ENCODE results near the gene SH3GL3.

The SH3GL3 gene

DNA sequence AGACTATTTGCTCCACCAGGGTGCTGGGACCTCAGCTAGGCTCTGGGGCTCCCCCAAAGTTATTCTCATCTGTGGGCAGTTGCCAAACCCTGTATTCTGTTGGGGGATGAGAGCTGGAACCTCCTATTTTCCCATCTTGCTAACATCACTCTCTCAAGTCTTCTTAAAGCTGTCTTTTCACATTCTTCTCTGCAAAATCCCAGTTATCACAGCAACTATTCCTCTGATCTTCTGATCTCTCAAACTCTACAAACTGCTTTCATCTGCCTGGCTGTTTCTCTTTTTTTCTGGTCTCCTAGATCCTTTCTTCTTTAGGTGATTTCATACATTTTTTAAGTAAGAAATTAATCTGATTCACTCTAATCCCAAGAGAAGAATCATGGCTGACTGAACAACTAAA, 196.1 kb downstream of the SH3GL3 start:
- Histone ChIP-seq H3K4me3 (replicated peaks; ENCODE audit: low read depth, low read length) (no peak overlapping the region), H3K36me3 (ENCODE audit: control insufficient read depth, insufficient read depth, low read length) (no peaks in the 10 kb centered on the region), H3K27me3 (replicated peaks; ENCODE audit: control insufficient read depth, insufficient read depth, low read length) (no peaks in the 10 kb centered on the region)
- no peak for DNase-seq (ENCODE audit: extremely low read depth, insufficient read length)
- TF ChIP-seq, protein P1, sequence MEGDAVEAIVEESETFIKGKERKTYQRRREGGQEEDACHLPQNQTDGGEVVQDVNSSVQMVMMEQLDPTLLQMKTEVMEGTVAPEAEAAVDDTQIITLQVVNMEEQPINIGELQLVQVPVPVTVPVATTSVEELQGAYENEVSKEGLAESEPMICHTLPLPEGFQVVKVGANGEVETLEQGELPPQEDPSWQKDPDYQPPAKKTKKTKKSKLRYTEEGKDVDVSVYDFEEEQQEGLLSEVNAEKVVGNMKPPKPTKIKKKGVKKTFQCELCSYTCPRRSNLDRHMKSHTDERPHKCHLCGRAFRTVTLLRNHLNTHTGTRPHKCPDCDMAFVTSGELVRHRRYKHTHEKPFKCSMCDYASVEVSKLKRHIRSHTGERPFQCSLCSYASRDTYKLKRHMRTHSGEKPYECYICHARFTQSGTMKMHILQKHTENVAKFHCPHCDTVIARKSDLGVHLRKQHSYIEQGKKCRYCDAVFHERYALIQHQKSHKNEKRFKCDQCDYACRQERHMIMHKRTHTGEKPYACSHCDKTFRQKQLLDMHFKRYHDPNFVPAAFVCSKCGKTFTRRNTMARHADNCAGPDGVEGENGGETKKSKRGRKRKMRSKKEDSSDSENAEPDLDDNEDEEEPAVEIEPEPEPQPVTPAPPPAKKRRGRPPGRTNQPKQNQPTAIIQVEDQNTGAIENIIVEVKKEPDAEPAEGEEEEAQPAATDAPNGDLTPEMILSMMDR (IDR thresholded peaks at IDR 0.05; ENCODE audit: insufficient read depth, low read length, poor library complexity, severe bottlenecking), result no peak

DNA sequence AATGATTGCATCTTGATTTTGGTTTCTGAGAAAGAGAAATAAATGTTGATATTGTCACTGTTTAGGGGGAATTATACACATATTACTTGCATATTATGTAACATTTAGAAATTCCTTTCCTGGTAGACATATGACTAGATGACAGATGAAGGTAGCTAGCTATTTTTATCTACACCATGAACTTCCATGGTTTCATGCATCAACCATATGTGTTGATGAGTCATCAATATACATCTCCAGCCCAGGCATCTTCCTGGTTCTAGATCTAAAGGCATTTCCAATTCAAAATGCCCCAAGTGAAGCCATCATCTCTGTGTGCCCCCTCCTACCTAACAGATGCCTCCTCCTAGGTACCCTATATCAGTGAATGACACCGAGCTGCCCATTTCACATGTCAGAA, 197.3 kb downstream of the SH3GL3 start:
- H3K27me3 ChIP-seq (replicated peaks; ENCODE audit: control insufficient read depth, insufficient read depth, low read length), result no peaks in the 10 kb centered on the region
- no peak overlapping the region for H3K4me3 ChIP-seq (replicated peaks; ENCODE audit: low read depth, low read length)
- H3K36me3 ChIP-seq (ENCODE audit: control insufficient read depth, insufficient read depth, low read length), result no peaks in the 10 kb centered on the region
- TF ChIP-seq, protein P1 (IDR thresholded peaks at IDR 0.05; ENCODE audit: insufficient read depth, low read length, poor library complexity, severe bottlenecking), result no peak
- no peak for DNase-seq (ENCODE audit: extremely low read depth, insufficient read length)

DNA sequence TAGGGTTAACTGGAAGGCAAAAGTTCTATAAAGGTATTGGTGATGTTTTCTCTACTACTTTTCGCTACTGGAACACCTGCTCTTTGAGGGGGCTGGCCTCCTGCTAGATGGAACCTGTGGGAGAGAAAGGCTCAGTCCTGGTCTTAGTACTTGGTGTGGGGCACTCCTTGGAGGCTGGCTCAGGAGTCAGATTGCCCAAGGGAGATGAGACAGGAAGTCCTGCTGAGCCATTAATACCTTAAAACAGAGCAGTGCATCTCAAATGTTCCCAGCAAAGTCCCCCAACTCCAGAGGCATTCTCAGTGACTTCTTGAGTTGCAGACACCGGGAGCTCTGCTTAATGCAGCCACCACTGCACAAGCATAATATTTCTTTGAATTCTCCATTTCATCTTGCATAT, 203.7 kb downstream of the SH3GL3 start:
- no peak for DNase-seq (ENCODE audit: extremely low read depth, insufficient read length)
- H3K27me3 ChIP-seq (replicated peaks; ENCODE audit: control insufficient read depth, insufficient read depth, low read length), result no peaks in the 10 kb centered on the region
- no peak overlapping the region for H3K4me3 ChIP-seq (replicated peaks; ENCODE audit: low read depth, low read length)
- no peaks in the 10 kb centered on the region for H3K36me3 ChIP-seq (ENCODE audit: control insufficient read depth, insufficient read depth, low read length)
- TF ChIP-seq, protein P1 (IDR thresholded peaks at IDR 0.05; ENCODE audit: insufficient read depth, low read length, poor library complexity, severe bottlenecking), result no peak

DNA sequence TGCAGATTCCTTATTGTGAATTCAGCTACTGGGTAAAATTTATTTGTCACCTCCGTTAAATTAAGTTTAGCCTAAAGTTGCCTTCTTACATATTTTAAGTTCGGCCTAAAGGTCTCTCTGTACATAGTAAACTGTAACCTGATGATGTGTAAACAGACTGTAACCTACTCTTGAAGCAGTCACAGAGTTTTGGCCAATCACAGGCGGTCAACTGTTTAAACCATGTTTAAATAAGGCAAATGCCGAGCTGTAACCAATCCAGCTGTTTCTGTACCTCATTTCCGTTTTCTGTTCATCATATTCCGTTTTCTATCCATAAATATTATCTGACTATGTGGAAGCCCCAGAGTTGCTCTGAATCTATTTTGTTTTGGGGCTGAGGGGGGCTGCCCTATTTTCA, 204.4 kb downstream of the SH3GL3 start:
- Histone ChIP-seq H3K36me3 (ENCODE audit: control insufficient read depth, insufficient read depth, low read length) (no peaks in the 10 kb centered on the region), H3K4me3 (replicated peaks; ENCODE audit: low read depth, low read length) (no peak overlapping the region), H3K27me3 (replicated peaks; ENCODE audit: control insufficient read depth, insufficient read depth, low read length) (no peaks in the 10 kb centered on the region)
- no peak for DNase-seq (ENCODE audit: extremely low read depth, insufficient read length)
- TF ChIP-seq, protein P1 (IDR thresholded peaks at IDR 0.05; ENCODE audit: insufficient read depth, low read length, poor library complexity, severe bottlenecking), result no peak

DNA sequence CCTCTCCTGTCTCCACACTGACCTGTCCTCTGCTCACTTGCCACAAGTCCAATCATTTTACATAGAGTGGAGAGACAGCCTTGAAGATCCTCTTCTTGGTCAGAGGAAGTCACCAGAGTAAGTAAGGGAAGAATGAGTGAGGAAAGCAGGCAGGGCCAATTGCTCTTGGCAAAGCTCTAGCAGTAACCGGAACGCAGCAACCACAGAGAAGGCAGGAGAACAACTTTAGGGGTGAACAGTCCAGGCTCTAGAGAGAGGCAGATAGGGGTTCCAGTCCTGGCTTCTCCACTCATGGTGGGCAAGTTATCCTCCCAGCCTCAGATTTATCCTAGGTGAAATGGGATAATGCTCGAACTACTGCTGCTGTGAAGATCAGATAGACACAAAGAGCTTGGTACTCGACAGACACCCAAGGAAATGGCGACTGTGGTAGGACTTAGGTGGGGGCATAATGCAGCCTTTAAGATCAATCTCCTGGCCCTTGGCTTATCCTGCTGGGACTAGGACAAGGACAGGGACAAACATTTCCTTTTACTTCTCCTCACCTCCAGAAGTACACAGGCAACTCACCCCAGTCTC, 205.6 kb downstream of the SH3GL3 start:
- no peak for DNase-seq (ENCODE audit: extremely low read depth, insufficient read length)
- H3K27me3 ChIP-seq (replicated peaks; ENCODE audit: control insufficient read depth, insufficient read depth, low read length), result no peaks in the 10 kb centered on the region
- H3K4me3 ChIP-seq (replicated peaks; ENCODE audit: low read depth, low read length), result no peak overlapping the region
- TF ChIP-seq, protein P1 (IDR thresholded peaks at IDR 0.05; ENCODE audit: insufficient read depth, low read length, poor library complexity, severe bottlenecking), result no peak
- no peaks in the 10 kb centered on the region for H3K36me3 ChIP-seq (ENCODE audit: control insufficient read depth, insufficient read depth, low read length)

DNA sequence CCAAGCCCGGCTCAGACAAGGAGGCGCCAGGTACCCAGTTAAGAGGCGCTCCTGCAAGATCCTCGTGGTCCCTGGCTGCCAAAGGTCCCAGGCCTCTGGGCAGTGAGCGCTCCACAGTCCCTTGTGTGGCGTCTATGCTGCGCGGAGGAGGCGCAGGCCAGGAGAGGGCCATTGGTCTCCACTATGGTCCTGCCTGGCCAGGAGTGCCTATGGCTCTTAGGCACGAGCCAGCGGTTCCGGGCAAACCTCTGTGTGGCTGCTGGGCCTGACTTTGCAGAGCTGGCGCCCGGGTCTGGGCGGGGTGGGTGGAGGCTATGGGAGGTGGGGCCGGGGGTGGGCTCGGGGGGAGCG, 206.1 kb downstream of the SH3GL3 start:
- no peaks in the 10 kb centered on the region for H3K36me3 ChIP-seq (ENCODE audit: control insufficient read depth, insufficient read depth, low read length)
- TF ChIP-seq, protein P1 (IDR thresholded peaks at IDR 0.05; ENCODE audit: insufficient read depth, low read length, poor library complexity, severe bottlenecking), result no peak
- no peak overlapping the region for H3K4me3 ChIP-seq (replicated peaks; ENCODE audit: low read depth, low read length)
- no peaks in the 10 kb centered on the region for H3K27me3 ChIP-seq (replicated peaks; ENCODE audit: control insufficient read depth, insufficient read depth, low read length)
- DNase-seq (ENCODE audit: extremely low read depth, insufficient read length), result no peak

Data from GM06990 (cell line).